GM12891 (cell line): Measurements from ENCODE around the gene CACNA1I.

Experiments
- DNase-seq: peaks from one replicate; pipeline ENCODE4 v3.0.0; 2011; ENCODE audit warnings: low spot score; ENCODE audit not compliant: insufficient read length
- FAIRE-seq: peaks from 2 replicates; lab custom pipeline; 2011; peaks lifted over from hg19 to GRCh38; lab: Jason Lieb, UNC
- PAX5 ChIP-seq: IDR thresholded peaks from 2 replicates; pipeline ENCODE4 v1.6.1; 2011; ENCODE audit warnings: low read length, moderate library complexity, mild to moderate bottlenecking; ENCODE audit not compliant: insufficient read depth, severe bottlenecking
- POLR2A ChIP-seq: IDR thresholded peaks from 2 replicates; pipeline ENCODE4 v1.6.1; 2011; ENCODE audit warnings: low read depth, low read length, control low read depth
- POLR2AphosphoS5 ChIP-seq: IDR thresholded peaks from 2 replicates; pipeline ENCODE4 v1.6.1; 2011; ENCODE audit warnings: low read depth, low read length, control low read depth
- POU2F2 ChIP-seq: IDR thresholded peaks from 2 replicates; pipeline ENCODE4 v1.6.1; 2011; ENCODE audit warnings: low read depth, mild to moderate bottlenecking, control low read depth, low read length, moderate library complexity
- SPI1 ChIP-seq: IDR thresholded peaks from 2 replicates; pipeline ENCODE4 v1.6.1; 2011; ENCODE audit warnings: low read depth, low read length, control low read depth
- TAF1 ChIP-seq: IDR thresholded peaks from 2 replicates; pipeline ENCODE4 v1.6.1; 2011; ENCODE audit warnings: low read depth, low read length, control low read depth

Gene CACNA1I

DNA sequence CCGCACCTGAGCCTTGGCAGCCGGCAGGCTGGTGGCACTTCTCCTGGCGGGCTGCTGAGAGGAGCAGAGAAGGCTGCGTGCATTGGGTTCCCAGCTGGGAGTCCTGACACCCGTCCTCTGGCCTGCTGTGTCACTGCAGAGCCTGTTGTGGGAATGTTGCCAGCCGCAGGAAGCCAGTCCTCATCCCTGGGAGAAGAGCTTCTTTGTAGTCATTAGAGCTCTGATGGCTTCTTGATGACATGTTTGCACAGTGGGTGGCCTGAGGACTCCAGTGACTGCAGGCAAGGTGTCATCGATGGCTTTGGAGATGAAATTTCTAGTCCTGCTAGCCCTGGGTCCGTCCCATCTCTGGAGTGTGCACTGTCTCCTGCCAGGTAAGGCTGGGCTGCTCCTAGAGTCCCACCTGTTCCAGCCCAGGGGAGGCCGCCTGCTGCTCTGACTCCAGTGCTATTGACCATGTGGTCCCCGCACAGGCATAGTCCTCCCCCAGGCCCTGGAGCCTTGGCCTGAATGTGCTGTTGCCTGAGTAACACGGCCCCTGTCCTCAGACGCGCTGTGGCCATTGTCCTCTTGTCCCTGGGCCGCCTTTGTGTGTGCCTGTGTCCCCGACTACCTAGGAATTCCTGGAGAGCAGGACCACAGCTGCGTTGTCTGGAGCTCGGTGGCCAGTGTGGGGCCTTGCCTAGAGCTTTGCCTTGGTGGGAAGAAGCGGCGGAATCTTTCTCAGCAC lies 129.2 kb downstream of the CACNA1I start:
- no peak for DNase-seq
- TF ChIP-seq POLR2AphosphoS5 (no peak), POLR2A (no peak), TAF1 (no peak), SPI1 (no peak), PAX5 (no peak), POU2F2 (no peak)
- FAIRE-seq, result no peak

- DNase-seq, result no peak
- FAIRE-seq, result no peak
- TF ChIP-seq POLR2AphosphoS5 (no peak), POLR2A (no peak), PAX5 (no peak), TAF1 (no peak), POU2F2 (no peak), SPI1 (no peak)
Observed at GRCh38 chr22:39700565-39700964, 130.0 kb downstream of the CACNA1I start.

GRCh38 chr22:39703091-39703490 lies 132.5 kb downstream of the CACNA1I start:
- TF ChIP-seq TAF1 (no peak), POLR2A (no peak), POU2F2 (no peak), PAX5 (no peak), POLR2AphosphoS5 (no peak), SPI1 (no peak)
- DNase-seq (no peak), FAIRE-seq (no peak)

- DNase-seq, result no peak
- TF ChIP-seq SPI1 (no peak), POLR2A (no peak), TAF1 (no peak), PAX5 (no peak), POLR2AphosphoS5 (no peak), POU2F2 (no peak)
- FAIRE-seq, result no peak
Observed at GRCh38 chr22:39703928-39704639, 133.5 kb downstream of the CACNA1I start.

DNA sequence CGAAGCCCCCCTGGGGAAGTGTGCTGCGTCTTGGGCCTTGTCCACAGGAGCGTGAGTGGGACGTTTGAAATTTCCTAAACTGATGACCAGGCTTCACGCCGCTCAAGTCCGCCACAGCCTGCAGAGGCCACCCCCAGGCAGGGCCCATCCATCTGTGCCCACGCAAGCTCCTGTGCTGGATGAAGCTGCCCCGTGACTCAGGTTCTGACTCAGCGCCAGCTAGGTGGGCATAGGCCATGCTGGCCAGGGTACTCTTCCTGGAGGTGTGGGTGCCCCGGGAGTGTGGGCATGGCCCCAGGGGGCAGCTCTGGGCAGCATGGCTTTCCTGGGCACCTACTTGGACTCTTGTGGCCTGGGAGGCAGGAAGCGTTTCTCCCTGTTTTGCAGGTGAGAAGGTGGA lies 134.8 kb downstream of the CACNA1I start:
- TF ChIP-seq PAX5, result no peak
- no peak for TF ChIP-seq POLR2AphosphoS5
- TF ChIP-seq POU2F2, result no peak
- TF ChIP-seq SPI1, result no peak
- TF ChIP-seq POLR2A, result no peak
- TF ChIP-seq TAF1, result no peak
- DNase-seq (no peak), FAIRE-seq (no peak)

GRCh38 chr22:39706376-39707140 lies 136.0 kb downstream of the CACNA1I start:
- DNase-seq, result no peak
- TF ChIP-seq SPI1 (no peak), PAX5 (no peak), TAF1 (no peak), POLR2A (no peak), POU2F2 (no peak), POLR2AphosphoS5 (no peak)
- no peak for FAIRE-seq

- TF ChIP-seq PAX5, result no peak
- TF ChIP-seq POLR2AphosphoS5, result no peak
- TF ChIP-seq POU2F2, result no peak
- no peak for TF ChIP-seq POLR2A
- TF ChIP-seq SPI1, result no peak
- no peak for TF ChIP-seq TAF1
- DNase-seq (no peak), FAIRE-seq (no peak)
Observed at GRCh38 chr22:39707351-39707750, 136.8 kb downstream of the CACNA1I start.

DNA sequence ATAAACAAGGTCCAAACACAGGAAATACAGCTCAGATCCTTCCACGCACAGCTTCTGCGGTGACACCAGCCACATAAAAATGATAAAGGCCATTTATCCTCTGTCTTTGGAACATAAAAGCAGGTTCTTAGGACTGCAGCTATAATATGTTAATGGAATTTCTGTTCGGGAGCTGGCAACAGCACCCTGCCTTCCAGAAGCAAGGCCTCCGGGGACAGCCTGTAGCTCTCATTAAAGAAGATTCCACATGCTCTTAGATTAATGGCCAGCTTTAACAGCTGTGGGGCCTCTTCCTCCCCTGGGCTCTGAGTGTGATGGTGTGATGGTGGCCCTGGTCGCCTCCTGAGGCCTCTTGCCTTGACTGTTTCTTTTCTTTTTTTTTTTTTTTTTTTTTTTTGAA lies 137.3 kb downstream of the CACNA1I start:
- DNase-seq (no peak), FAIRE-seq (no peak)
- TF ChIP-seq POLR2A (no peak), POU2F2 (no peak), PAX5 (no peak), POLR2AphosphoS5 (no peak), SPI1 (no peak), TAF1 (no peak)
